Bronchial epithelial cell (primary cell): ENCODE results near the gene GFRA4. TPM values are rescaled to one million over a fixed set of nuclear protein-coding genes. Genes with fewer than 3 reads are reported as not detected.

ENCODE experiments used
- DNase-seq: peaks from one replicate; pipeline ENCODE4 v3.0.0-alpha.2; 2010; ENCODE audit warnings: low read depth
- FAIRE-seq: peaks from 2 replicates; lab custom pipeline; 2011; peaks lifted over from hg19 to GRCh38; lab: Jason Lieb, UNC
- H3K27me3 ChIP-seq: 2 replicates; pipeline ENCODE4 v1.5.1; 2011; ENCODE audit warnings: low read length; ENCODE audit not compliant: control insufficient read depth, insufficient read depth
- H3K36me3 ChIP-seq: 2 replicates; pipeline ENCODE4 v1.5.1; 2011; ENCODE audit warnings: low read length; ENCODE audit not compliant: control insufficient read depth, insufficient read depth
- H3K4me3 ChIP-seq: 2 replicates; pipeline ENCODE4 v1.5.1; 2011; ENCODE audit warnings: mild to moderate bottlenecking, low read depth, low read length, control low read depth
- CTCF ChIP-seq: IDR thresholded peaks from 2 replicates; pipeline ENCODE4 v1.5.1; 2011; ENCODE audit warnings: mild to moderate bottlenecking, moderate library complexity, low read length, control low read depth, inconsistent platforms; ENCODE audit not compliant: insufficient read depth, severe bottlenecking
- total RNA-seq: library from RNA; depleted of rRNA; stranded (reverse); fragments of >200 nt; gene quantifications from 2 replicates; pipeline ENCODE4 v1.2.1, GENCODE V29; 2014

The GFRA4 gene
- total RNA-seq, 1 donor from 2014 or later = not detected

- FAIRE-seq = no peak
- Histone ChIP-seq H3K36me3 (peaks cover 15% of the 10 kb centered on the region), H3K4me3 (no peak overlapping the region), H3K27me3 (no peaks in the 10 kb centered on the region)
- DNase-seq = no peak
- no peak for TF ChIP-seq CTCF
Measured at GRCh38 chr20:3645309-3646066, 17.7 kb downstream of the GFRA4 start.

- no peak for TF ChIP-seq CTCF
- DNase-seq = no peak
- no peak overlapping the region for H3K4me3 ChIP-seq
- peaks cover 6% of the 10 kb centered on the region for H3K36me3 ChIP-seq
- H3K27me3 ChIP-seq = no peaks in the 10 kb centered on the region
- FAIRE-seq = no peak
Measured at GRCh38 chr20:3640259-3640658, 22.9 kb downstream of the GFRA4 start.

GRCh38 chr20:3635346-3635745 lies 27.9 kb downstream of the GFRA4 start:
- DNase-seq (no peak), FAIRE-seq (no peak)
- Histone ChIP-seq H3K27me3 (no peaks in the 10 kb centered on the region), H3K4me3 (no peak overlapping the region), H3K36me3 (peaks cover 2% of the 10 kb centered on the region)
- no peak for TF ChIP-seq CTCF

- Histone ChIP-seq H3K4me3 (no peak overlapping the region), H3K27me3 (no peaks in the 10 kb centered on the region), H3K36me3 (peaks cover 2% of the 10 kb centered on the region)
- DNase-seq = no peak
- TF ChIP-seq CTCF = no peak
- FAIRE-seq = no peak
Measured at GRCh38 chr20:3633913-3634478, 29.2 kb downstream of the GFRA4 start.

- H3K36me3 ChIP-seq = peaks cover 2% of the 10 kb centered on the region
- FAIRE-seq = no peak
- no peak for TF ChIP-seq CTCF
- H3K27me3 ChIP-seq = no peaks in the 10 kb centered on the region
- no peak for DNase-seq
- no peak overlapping the region for H3K4me3 ChIP-seq
Measured at GRCh38 chr20:3632311-3633004, 30.7 kb downstream of the GFRA4 start.
